Liver (tissue), 9 donors: ENCODE data around the gene C11orf97. TPM values are rescaled to one million over a fixed set of nuclear protein-coding genes. Genes with fewer than 3 reads are reported as not detected.
"Not testable (repeated sequence)": the region's sequence is repeated elsewhere in the genome, so short reads cannot be mapped to it uniquely, and the experiment has no call there.

Experiments used
- DNase-seq: peaks from one replicate; pipeline ENCODE4 v3.0.0-alpha.2; 2017; ENCODE audit warnings: low spot score
- H3K27ac ChIP-seq, 2 donors: one replicate each; pipeline ENCODE4 v1.7.0; 2013; ENCODE audit warnings: inconsistent platforms in 2 of 2, low read length in 2 of 2, control low read depth in 1 of 2, low read depth in 1 of 2, mild to moderate bottlenecking in 1 of 2
- H3K27me3 ChIP-seq, 4 donors: one replicate each; pipeline versions ENCODE4 v1.6.1 to v1.7.0; 2013; ENCODE audit warnings: low read length in 3 of 4, inconsistent platforms in 1 of 4, mild to moderate bottlenecking in 1 of 4, moderate library complexity in 1 of 4; ENCODE audit not compliant: control insufficient read depth in 4 of 4, insufficient read depth in 4 of 4
- H3K36me3 ChIP-seq, 4 donors: one replicate each; pipeline versions ENCODE4 v1.6.1 to v1.7.0; 2013; ENCODE audit warnings: low read length in 3 of 4, mild to moderate bottlenecking in 3 of 4, low read depth in 1 of 4, moderate library complexity in 1 of 4; ENCODE audit not compliant: control insufficient read depth in 4 of 4, insufficient read depth in 3 of 4
- H3K4me1 ChIP-seq, 4 donors: one replicate each; pipeline versions ENCODE4 v1.6.1 to v1.7.0; 2013; ENCODE audit warnings: low read length in 3 of 4, mild to moderate bottlenecking in 3 of 4, moderate library complexity in 1 of 4; ENCODE audit not compliant: control insufficient read depth in 4 of 4, insufficient read depth in 4 of 4
- H3K4me3 ChIP-seq, 3 donors: one replicate each; pipeline versions ENCODE4 v1.6.1 to v1.7.0; 2013; ENCODE audit warnings: low read length in 3 of 3, control low read depth in 1 of 3, low read depth in 1 of 3, mild to moderate bottlenecking in 1 of 3
- H3K9ac ChIP-seq, 2 donors: one replicate each; pipeline ENCODE4 v1.7.0; 2013; ENCODE audit warnings: low read length in 2 of 2, mild to moderate bottlenecking in 2 of 2, moderate library complexity in 2 of 2, control low read depth in 1 of 2, low read depth in 1 of 2
- H3K9me3 ChIP-seq, 4 donors: one replicate each; pipeline versions ENCODE4 v1.6.1 to v1.7.0; 2013; ENCODE audit warnings: low read length in 3 of 4; ENCODE audit not compliant: control insufficient read depth in 4 of 4
- EGR1 ChIP-seq, 2 donors: IDR thresholded peaks; 2 replicates each; pipeline ENCODE4 v1.6.1; 2016 to 2018; ENCODE audit warnings: antibody characterized with exemption in 2 of 2, low read depth in 2 of 2
- FOXA1 ChIP-seq: IDR thresholded peaks from 2 replicates; pipeline ENCODE4 v1.6.1; 2016; ENCODE audit warnings: antibody characterized with exemption
- JUND ChIP-seq, 2 donors: IDR thresholded peaks; 2 replicates each; pipeline ENCODE4 v1.6.1; 2016; ENCODE audit warnings: antibody characterized with exemption in 2 of 2
- NR2F2 ChIP-seq: IDR thresholded peaks from 2 replicates; pipeline ENCODE4 v1.6.1; 2016; ENCODE audit warnings: antibody characterized with exemption
- RAD21 ChIP-seq, 2 donors: IDR thresholded peaks; 2 replicates each; pipeline ENCODE4 v1.6.1; 2016; ENCODE audit warnings: antibody characterized with exemption in 2 of 2, mild to moderate bottlenecking in 2 of 2
- REST ChIP-seq: IDR thresholded peaks from 2 replicates; pipeline ENCODE4 v1.6.1; 2016; ENCODE audit warnings: antibody characterized with exemption, mild to moderate bottlenecking
- SP1 ChIP-seq: IDR thresholded peaks from 2 replicates; pipeline ENCODE4 v1.6.1; 2018; ENCODE audit warnings: antibody characterized with exemption, mild to moderate bottlenecking
- TAF1 ChIP-seq: conservative IDR thresholded peaks from 2 replicates; pipeline ENCODE4 v1.6.1; 2016; ENCODE audit warnings: antibody characterized with exemption, mild to moderate bottlenecking
- WGBS: extraction: QIAGEN DNeasy Blood & Tissue Kit; methylation state at CpG from one replicate; pipeline ENCODE4 v1.1.7; 2013; 5-methylcytosine and 5-hydroxymethylcytosine counted together
- polyA plus RNA-seq, 2 donors: library from polyadenylated mRNA; stranded (reverse) in 1 of 2; unstranded in 1 of 2; fragments of 200-250 nt in 1 of 2; fragments of >200 nt in 1 of 2; fragmentation: Nextera tagmentation in 1 of 2; extraction: Ambion mirVana in 1 of 2; gene quantifications; one replicate each; pipeline versions ENCODE4 v1.2.1 to v1.2.3, GENCODE V29; 2013 to 2015
- total RNA-seq, 2 donors: library from RNA; depleted of rRNA; stranded (reverse); fragments of >200 nt; gene quantifications; one replicate each; pipeline ENCODE4 v1.2.3, GENCODE V29; 2014
- TF ChIP-seq, protein P1 (sequence below): IDR thresholded peaks from 2 replicates; pipeline ENCODE4 v1.6.1; 2016; ENCODE audit warnings: antibody characterized with exemption
- TF ChIP-seq, protein P2 (sequence below): fragments of 150-350 bp; IDR thresholded peaks from 2 replicates; pipeline ENCODE4 v1.5.1; 2017; ENCODE audit warnings: improper control_type of control experiment, low read depth, low read length; ENCODE audit not compliant: missing input control
- donor health status: healthy.
- donor health status: healthy.
- donor health status: healthy.
- donor health status: healthy.
- donor health status: healthy.

Gene C11orf97
- total and polyA plus RNA-seq, 4 donors = 0.36 to 0.94 TPM; not detected in 2

- Histone ChIP-seq H3K36me3 (no peaks in the 10 kb centered on the region), H3K27ac (no peak overlapping the region), H3K9ac (no peak overlapping the region), H3K27me3 (no peaks in the 10 kb centered on the region), H3K4me1 (no peaks in the 10 kb centered on the region), H3K4me3 (no peak overlapping the region), H3K9me3 (no peaks in the 10 kb centered on the region)
- 84% methylated on average over 4 of the region's 4 CpGs for WGBS
- TF ChIP-seq, protein P1, sequence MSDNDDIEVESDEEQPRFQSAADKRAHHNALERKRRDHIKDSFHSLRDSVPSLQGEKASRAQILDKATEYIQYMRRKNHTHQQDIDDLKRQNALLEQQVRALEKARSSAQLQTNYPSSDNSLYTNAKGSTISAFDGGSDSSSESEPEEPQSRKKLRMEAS = no peak
- no peak for TF ChIP-seq EGR1 (IDR thresholded peaks at IDR 0.05; ENCODE audit: low read depth in 2 of 2)
- DNase-seq = no peak
These were observed 56.5 kb downstream of the C11orf97 start for GRCh38 chr11:94568717-94569116.

DNA sequence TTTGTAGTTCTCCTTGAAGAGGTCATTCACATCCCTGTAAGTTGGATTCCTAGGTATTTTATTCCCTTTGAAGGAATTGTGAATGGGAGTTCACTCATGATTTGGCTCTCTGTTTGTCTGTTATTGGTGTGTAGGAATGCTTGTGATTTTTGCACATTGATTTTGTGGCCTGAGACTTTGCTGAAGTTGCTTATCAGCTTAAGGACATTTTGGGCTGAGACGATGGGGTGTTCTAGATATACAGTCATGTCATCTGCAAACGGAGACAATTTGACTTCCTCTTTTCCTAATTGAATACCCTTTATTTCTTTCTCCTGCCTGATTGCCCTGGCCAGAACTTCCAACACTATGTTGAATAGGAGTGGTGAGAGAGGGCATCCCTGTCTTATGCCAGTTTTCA lies 60.7 kb downstream of the C11orf97 start:
- not testable (repeated sequence) for H3K9ac ChIP-seq, H3K36me3 ChIP-seq, DNase-seq, H3K4me1 ChIP-seq, H3K4me3 ChIP-seq, H3K27me3 ChIP-seq, H3K9me3 ChIP-seq, H3K27ac ChIP-seq
- WGBS = 62% methylated on average over 2 of the region's 2 CpGs

DNA sequence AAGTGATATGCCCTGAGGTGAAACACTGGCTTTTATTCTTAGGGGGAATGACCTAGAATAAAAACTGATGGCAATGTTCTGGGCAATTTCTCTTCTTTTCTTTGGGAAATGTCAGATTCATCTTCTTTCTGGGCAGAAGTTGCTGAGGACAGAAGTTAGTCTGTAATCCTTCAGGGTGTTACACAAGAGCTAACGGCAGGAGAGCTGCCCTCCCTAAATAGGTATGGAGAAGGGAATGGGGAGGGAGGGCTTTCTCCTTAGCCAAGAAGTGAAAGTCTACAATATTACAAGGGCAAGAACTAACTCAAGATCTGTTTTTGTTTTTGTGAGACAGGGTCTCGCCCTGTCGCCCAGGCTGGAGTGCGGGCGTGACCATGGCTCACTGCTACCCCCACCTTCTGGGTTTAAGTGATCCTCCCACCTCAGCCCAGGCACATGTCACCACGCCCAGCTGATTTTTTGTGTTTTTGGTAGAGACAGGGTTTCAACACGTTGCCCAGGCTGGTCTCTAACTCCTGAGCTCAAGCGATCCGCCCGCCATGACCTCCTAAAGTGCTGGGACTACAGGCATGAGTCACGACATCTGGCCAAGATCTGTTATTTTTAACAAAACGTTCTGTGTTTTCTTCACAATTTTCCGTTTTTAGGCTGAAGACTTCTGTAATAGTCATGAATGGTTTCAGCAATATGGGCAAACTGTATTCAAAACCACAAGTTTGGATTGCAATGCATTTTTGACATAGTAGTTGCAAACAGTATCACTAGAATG lies 62.1 kb downstream of the C11orf97 start:
- WGBS = 73% methylated on average over 13 of the region's 13 CpGs
- Histone ChIP-seq H3K9ac (no peak overlapping the region), H3K27me3 (no peaks in the 10 kb centered on the region)

More for the DNA sequence above, 62.1 kb downstream of the C11orf97 start:
- Histone ChIP-seq H3K36me3 (no peaks in the 10 kb centered on the region), H3K4me3 (no peak overlapping the region), H3K27ac (no peak overlapping the region), H3K4me1 (no peaks in the 10 kb centered on the region), H3K9me3 (no peaks in the 10 kb centered on the region)
- DNase-seq = no peak
- TF ChIP-seq TAF1 (no peak), RAD21 (IDR thresholded peaks at IDR 0.05) (no peak), REST (no peak), EGR1 (IDR thresholded peaks at IDR 0.05; ENCODE audit: low read depth in 2 of 2) (no peak), JUND (IDR thresholded peaks at IDR 0.05) (no peak), NR2F2 (no peak), FOXA1 (no peak), SP1 (no peak)
- TF ChIP-seq, protein P2, sequence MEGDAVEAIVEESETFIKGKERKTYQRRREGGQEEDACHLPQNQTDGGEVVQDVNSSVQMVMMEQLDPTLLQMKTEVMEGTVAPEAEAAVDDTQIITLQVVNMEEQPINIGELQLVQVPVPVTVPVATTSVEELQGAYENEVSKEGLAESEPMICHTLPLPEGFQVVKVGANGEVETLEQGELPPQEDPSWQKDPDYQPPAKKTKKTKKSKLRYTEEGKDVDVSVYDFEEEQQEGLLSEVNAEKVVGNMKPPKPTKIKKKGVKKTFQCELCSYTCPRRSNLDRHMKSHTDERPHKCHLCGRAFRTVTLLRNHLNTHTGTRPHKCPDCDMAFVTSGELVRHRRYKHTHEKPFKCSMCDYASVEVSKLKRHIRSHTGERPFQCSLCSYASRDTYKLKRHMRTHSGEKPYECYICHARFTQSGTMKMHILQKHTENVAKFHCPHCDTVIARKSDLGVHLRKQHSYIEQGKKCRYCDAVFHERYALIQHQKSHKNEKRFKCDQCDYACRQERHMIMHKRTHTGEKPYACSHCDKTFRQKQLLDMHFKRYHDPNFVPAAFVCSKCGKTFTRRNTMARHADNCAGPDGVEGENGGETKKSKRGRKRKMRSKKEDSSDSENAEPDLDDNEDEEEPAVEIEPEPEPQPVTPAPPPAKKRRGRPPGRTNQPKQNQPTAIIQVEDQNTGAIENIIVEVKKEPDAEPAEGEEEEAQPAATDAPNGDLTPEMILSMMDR = no peak
- TF ChIP-seq, protein P1 = no peak
